SU-DHL-6 (cell line): ENCODE results near the gene KCND2.

ENCODE experiments used
- EZH2phosphoT487 ChIP-seq: fragments of 200-600 bp; sonication (generic), shearing (Covaris generic); conservative IDR thresholded peaks from 2 replicates; pipeline ENCODE4 v1.6.1; 2018; ENCODE audit warnings: mild to moderate bottlenecking, antibody characterized with exemption, low read length, moderate library complexity, mixed read lengths
- TF ChIP-seq, protein P1 (sequence below): fragments of 200-600 bp; sonication (generic); IDR thresholded peaks from one replicate; pipeline ENCODE4 v1.5.1; 2017; ENCODE audit warnings: antibody characterized with exemption, mild to moderate bottlenecking, low read length, moderate library complexity; ENCODE audit not compliant: insufficient read depth, poor library complexity, severe bottlenecking

- TF ChIP-seq, protein P1, sequence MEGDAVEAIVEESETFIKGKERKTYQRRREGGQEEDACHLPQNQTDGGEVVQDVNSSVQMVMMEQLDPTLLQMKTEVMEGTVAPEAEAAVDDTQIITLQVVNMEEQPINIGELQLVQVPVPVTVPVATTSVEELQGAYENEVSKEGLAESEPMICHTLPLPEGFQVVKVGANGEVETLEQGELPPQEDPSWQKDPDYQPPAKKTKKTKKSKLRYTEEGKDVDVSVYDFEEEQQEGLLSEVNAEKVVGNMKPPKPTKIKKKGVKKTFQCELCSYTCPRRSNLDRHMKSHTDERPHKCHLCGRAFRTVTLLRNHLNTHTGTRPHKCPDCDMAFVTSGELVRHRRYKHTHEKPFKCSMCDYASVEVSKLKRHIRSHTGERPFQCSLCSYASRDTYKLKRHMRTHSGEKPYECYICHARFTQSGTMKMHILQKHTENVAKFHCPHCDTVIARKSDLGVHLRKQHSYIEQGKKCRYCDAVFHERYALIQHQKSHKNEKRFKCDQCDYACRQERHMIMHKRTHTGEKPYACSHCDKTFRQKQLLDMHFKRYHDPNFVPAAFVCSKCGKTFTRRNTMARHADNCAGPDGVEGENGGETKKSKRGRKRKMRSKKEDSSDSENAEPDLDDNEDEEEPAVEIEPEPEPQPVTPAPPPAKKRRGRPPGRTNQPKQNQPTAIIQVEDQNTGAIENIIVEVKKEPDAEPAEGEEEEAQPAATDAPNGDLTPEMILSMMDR, result no peak
- no peak for TF ChIP-seq EZH2phosphoT487
These were observed 497.2 kb downstream of the KCND2 start for GRCh38 chr7:120770206-120770605.
